ENCODE measurements around the gene SIL1.

DNA sequence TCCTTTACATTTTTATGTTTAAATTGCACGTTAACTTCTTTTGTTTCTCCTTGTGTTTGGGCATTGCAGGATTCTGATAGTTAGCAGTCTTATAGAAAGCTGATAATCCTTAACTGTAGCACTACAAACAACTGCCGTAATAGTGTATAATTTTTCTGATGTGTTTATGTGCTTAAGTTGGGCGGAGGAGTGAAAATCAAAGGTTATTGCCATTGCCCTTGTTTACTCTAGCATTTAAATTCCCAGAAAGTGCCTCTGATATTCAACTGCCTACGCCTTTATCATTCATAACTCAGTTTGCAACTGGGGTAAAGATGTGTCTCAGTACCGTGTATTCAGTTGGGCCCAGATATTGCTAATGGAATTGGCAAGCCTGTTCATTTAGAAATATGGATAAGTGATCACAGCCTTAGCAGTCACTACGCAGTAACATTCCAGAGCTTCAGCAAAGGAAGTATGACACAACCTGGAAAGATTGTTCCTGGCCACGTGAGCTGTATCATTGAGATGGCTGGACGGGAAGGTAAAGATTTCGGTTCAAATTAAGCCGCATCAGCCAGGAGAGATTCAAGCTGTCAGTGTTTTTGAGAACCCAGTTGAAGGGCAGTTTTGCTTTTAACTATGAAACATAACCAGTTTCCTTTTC lies 294.9 kb downstream of the SIL1 start:
- TF ChIP-seq POLR2AphosphoS5 (IDR thresholded peaks at IDR 0.05; ENCODE audit: low read depth, low read length) (no peak), ZBTB37 (CRISPR knock-in tag; IDR thresholded peaks at IDR 0.05) (no peak), CHD4 (IDR thresholded peaks at IDR 0.05; ENCODE audit: borderline replicate concordance, low read length) (no peak), MYPOP (CRISPR knock-in tag; IDR thresholded peaks at IDR 0.05) (no peak), REST (IDR thresholded peaks at IDR 0.05; ENCODE audit: borderline replicate concordance in 1 of 2, low read depth in 1 of 2, low read length in 2 of 2) (no peak), ZNF484 (CRISPR knock-in tag; IDR thresholded peaks at IDR 0.05; ENCODE audit: borderline replicate concordance, low read depth) (no peak), MAZ (IDR thresholded peaks at IDR 0.05; ENCODE audit: borderline replicate concordance, low read depth, low read length) (no peak), MAZ (CRISPR knock-in tag; IDR thresholded peaks at IDR 0.05; ENCODE audit: low read depth) (no peak)
